Measurements from ENCODE around the gene PDK4. TPM values are rescaled to one million over a fixed set of nuclear protein-coding genes. Genes with fewer than 3 reads are reported as not detected.

Gene PDK4
- total RNA-seq = 80.5 and 142 TPM in 2 replicates

DNA sequence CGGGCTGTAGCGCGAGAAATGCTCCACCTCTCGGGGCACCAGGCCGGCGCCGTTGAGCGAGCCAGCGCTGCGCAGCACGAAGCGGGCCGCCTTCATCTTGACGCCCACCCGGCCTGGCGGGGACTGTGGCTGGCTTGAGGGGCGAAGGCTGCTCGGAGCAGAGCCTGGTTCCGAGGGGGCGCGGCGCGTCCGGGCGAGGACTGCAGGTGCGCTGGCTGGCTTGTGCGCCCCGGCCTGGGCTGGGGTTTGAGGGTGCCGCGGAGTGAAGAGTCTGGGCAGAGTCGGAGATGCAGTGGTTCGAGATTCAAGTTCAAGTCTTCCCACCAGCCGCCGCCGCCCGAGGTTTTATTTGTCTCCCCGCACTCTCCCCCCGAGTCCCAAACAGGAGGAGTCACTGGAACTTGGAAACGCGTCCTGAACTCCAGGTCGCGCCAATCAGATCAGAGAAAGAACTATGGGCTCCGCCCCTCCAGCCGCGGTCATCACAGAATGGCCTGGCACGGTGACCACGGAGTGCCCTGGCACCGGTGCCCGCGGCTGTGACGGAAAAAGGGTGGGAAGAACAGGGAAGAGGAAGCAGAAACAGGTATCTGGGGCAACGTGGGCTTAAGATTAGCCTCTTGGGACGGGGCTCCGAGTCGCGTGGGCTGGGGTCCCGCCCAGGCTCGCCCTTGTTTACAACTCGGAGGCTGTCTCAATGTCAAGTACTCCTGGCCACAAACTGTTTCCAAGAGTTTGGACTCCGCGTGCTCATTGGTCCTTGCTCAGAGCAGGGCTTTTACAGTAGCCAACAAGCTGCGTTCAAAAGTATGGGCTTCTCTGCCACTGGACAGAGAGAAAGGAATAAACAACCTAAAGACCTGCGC, at the start of gene PDK4:
Gene PDK4 (minus strand): TSS at position 319 of the 866 bp plus-strand sequence. CDS start 223 bp downstream, at position 96.

Other genes starting within 250 kb of the PDK4 start
- 0.09 and 0.11 TPM in 2 replicates for gene PON3, start 200.1 kb downstream of the PDK4 start, total RNA-seq
- 104 and 191 TPM in 2 replicates for gene PON2, start 161.5 kb downstream of the PDK4 start, total RNA-seq
- gene ASB4, start 110.6 kb downstream of the PDK4 start, total RNA-seq = not detected in 2 replicates
- 8.6 and 10.3 TPM in 2 replicates for gene DYNC1I1, start 176.0 kb upstream of the PDK4 start, total RNA-seq

All from dermis lymphatic vessel endothelial cell (primary cell).